Cardiac septum (tissue), 1 donor: ENCODE results near the gene PTPRG. TPM values are rescaled to one million over a fixed set of nuclear protein-coding genes. Genes with fewer than 3 reads are reported as not detected.

Source experiments
- DNase-seq: peaks from one replicate; pipeline ENCODE4 v3.0.0-alpha.2; 2020; ENCODE audit warnings: low spot score
- intact Hi-C: fragments of 100-400 bp; cut with DNase I; formaldehyde crosslinking; loops from one replicate; pipeline ENCODE4 v1.14.0; 2022
- total RNA-seq: library from RNA; stranded (reverse); fragmentation: NEBNext Ultra II Directional; extraction: Animal tissue kit (Norgen Biotek cat#: 25700); gene quantifications from one replicate; pipeline ENCODE4 v1.2.1, GENCODE V29; 2021
- donor health status: DM: no; HTN: no; CAD: no.

The PTPRG gene
- total RNA-seq, 1 donor from 2014 or later, result 34.3 TPM

GRCh38 chr3:61821823-61822251 lies 260.5 kb downstream of the PTPRG start:
- intact Hi-C loops, result no loop called here

DNA sequence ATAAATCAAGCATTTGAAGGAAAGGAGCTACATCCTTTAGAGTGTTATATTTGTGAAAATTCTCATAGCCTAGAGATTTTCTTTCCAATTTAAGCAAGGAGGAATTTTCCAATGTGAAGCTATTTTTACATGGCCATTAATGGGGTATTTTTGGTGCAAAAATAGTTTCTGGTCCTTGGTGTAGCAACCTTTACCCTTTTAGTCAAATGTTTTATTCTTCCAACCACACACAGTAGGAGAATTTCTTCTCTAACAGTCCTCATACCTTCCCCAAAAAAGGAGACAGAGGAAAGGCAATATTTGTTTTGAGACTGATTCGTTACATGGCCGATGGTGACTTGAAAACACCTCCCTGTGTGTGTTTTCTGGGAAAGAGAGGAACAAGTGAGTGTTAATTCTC lies 261.2 kb downstream of the PTPRG start:
- intact Hi-C loops, result no loop called here
- DNase-seq, result no peak

More at GRCh38 chr3:61821823-61822251, 260.5 kb downstream of the PTPRG start:
- DNase-seq, result no peak

DNA sequence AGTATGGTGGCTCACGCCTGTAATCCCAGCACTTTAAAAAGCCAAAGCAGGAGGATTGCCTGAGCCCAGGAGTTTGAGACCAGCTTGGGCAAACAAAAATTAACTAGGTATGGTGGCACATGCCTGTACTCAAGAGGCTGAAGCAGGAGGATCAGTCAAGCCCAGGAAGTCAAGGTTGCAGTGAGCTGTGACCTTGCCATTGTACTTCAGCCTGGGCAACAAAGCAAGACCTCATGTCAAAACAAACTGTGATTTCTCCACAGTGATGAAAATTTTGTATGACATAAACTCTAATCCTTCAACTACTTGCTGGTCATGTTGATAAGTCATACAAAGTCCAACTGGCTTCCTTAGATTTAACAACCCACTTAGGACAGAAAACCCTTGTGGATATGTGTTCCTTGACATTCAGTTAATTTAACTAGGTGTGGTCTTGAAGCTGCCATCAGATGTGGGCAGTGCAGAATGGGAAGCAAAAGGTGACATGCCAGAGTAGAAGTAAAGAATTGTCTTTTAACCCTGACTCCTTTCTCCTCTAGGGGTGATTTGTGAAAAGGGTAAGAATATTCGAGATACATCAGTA lies 263.3 kb downstream of the PTPRG start:
- intact Hi-C loops, result no loop called here
- no peak for DNase-seq

DNA sequence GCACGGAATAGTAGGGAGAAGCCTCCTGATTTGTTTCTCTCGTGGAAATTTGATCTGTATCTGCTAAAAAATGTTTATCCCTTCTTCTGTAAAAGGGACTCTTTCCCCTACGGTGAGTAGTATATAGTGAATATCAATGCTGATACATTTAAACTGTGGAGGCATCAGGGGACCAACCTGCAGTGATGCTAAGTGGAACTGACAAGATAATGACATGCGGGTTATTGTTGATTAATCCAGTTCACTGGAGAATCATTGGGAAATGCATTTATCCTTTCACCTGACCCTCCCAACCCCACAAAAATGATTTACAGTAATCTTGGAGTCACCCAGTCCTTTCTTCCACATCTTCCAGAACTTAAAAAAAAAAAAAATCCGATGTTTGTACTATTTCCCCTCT lies 264.8 kb downstream of the PTPRG start:
- intact Hi-C loops, result no loop called here
- DNase-seq, result no peak

DNA sequence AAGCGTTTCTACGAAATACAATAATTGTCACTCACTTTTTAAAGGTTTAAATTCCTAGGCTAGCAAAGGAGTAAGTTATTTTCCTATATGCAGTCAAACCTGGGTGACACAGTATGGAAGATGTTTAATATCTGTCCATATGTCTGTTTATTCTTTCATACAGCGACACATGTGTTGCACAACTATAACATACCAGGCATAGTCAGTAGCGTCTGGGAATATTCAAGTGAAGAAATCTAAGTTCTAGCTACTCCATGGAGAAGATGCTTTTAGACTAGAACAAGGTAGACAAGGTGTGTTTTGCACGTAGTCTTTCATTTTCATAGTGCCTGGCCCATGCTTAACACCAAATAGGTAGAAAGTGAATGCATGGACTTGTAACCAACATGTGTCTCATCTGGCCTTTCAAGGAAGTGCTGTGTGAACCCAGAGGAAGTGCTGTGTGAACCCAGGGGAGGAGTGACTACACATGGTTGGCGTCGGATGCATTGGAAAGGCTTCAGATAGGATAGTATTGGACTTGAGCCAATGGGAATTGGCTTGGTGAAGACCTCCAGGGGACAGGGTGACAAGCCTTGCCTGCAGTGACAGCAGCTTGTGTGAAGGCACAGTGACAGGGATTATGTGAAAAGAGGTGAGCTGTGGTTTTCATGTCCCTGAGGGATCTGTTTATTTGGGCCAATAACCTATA lies 267.0 kb downstream of the PTPRG start:
- DNase-seq, result no peak

DNA sequence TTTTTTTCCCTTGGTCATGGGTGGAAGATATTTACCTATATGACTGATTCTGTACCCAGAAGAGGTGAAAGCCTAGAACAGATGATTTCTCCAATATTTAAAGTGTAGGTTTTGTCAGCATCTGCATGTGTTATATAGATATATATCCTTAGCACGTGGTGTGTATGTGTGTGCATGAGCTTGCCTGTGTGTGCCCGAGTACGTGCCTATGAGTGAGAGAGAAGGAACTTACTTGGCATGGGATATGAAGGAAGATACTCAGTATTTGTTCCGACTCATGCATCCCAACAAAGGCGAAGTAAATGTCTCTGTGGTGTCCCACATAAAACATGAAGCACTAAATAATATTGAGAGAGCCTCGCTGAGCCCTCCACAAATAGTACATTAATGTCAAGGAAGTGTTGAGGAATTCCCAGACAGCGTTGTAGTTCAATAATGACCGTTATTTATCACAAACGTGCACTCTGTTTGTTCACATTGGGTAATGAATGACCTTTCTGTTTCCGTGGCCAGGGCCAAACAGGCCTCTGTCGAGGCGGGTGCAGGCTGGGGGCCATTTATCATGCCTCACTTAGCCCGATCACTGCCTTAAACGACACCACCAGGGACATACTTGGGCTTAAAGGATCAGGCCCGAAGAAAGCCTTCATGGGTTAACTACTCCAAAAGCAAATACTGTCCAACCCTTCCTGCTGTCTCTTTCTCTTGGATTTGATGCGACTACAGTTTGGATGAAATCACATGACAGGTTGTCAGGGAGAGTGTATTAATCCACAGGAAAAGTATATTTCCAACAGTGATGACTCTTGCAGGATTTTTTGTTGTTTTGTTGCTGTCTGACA lies 267.7 kb downstream of the PTPRG start:
- intact Hi-C loops, result no loop called here
- no peak for DNase-seq

More for the DNA sequence above, 267.0 kb downstream of the PTPRG start:
- intact Hi-C loops, result no loop called here

GRCh38 chr3:61829722-61830350 lies 268.5 kb downstream of the PTPRG start:
- intact Hi-C loops, result no loop called here
- no peak for DNase-seq

DNA sequence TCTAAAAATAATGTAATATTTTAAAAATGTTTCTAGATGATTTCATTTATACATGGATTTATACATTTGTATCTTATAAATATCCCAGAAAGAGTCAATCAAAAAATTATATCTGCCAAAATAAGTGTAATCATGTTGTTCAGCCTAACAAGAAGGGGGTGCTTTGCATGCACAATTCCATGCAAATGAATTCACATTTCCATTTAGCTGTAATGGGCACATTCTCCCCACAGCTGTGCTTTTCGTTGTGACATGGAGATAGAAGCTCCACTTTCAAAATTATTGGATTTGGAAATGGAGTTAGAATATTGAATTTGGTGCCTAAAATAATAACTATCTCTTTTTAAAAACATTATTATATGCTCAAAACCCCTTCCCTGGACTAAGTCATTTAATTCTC lies 270.6 kb downstream of the PTPRG start:
- DNase-seq, result no peak
- intact Hi-C loops, result no loop called here

- intact Hi-C loops, result no loop called here
- no peak for DNase-seq
Measured at GRCh38 chr3:61832375-61833229, 271.2 kb downstream of the PTPRG start.

DNA sequence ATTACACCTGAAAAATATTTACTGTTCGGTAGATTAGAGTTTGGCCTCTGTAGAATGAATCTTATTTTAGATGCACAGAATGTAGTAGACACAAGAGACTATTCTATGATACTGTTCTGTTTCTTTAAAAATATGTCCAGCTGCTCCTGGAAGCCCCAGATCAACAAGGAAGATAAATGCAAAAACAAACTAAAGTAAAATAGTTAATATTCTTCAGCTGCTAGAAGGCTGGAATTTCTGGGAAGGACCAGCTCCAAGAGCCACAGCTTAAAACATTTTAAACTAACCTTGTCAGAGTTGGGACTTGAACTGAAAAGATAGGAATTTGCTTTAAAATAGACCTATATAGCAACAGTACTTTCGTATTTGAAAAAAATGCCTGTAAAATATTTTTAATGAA lies 277.9 kb downstream of the PTPRG start:
- intact Hi-C loops, result no loop called here
- no peak for DNase-seq

DNA sequence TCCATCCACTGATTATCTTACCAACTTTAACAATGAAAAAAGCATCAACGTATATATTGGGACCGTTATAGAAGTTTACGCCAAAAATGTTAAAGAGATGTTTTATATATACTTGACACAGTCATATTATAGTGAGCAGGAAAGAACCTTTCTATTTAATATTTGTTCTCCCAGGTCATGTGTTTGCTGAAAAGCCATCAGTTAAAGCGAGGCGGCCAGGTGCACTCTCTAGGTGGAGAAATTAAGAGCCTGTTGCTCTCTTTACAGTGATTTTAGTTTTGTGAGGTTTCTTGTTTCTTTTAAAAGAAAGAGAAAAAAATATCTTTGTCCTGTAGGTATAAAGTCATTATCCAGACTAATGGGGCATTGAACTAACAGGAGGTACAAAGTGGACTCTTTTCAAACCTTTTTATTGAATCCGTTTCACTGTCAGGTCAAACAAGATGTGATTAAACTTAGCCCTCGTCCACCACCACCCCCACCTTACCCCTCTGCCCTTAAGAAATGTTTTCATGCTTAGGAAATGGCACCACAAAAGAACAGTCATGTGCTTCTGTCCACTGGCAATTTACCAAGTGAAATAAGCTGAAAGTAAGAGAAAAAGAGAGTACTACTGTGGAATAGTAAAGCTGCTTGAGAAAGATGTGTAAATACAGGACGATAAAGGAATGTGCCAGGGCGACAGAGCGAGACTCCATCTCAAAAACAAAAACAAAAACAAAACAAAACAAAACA lies 279.9 kb downstream of the PTPRG start:
- intact Hi-C loops, result no loop called here
- DNase-seq, result no peak

GRCh38 chr3:61841988-61842387 lies 280.6 kb downstream of the PTPRG start:
- intact Hi-C loops, result no loop called here

DNA sequence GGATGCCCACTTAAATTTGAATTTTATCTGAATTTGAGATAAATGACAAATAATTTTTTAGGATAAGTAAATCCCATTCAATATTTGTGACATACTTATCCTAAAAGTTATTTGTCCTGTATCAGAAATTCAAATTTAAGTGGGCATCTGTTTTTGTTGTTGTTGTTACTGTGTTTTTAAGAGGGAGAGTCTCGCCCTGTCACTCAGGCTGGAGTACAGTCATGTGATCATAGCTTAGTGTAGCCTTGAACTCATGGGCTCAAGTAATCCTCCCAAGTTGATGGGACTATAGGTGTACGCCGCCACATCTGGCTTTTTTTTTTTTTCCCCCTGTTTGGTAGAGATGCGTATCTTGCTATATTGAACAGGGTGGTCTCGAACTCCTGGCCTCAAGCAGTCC lies 283.0 kb downstream of the PTPRG start:
- no peak for DNase-seq
- intact Hi-C loops, result no loop called here

More at GRCh38 chr3:61841988-61842387, 280.6 kb downstream of the PTPRG start:
- no peak for DNase-seq

GRCh38 chr3:61846488-61846887 lies 285.1 kb downstream of the PTPRG start:
- DNase-seq, result no peak
- intact Hi-C loops, result loop anchor here (5.0 kb wide), 1 partner anchor 34 kb away; no protein-coding TSS in a partner anchor

DNA sequence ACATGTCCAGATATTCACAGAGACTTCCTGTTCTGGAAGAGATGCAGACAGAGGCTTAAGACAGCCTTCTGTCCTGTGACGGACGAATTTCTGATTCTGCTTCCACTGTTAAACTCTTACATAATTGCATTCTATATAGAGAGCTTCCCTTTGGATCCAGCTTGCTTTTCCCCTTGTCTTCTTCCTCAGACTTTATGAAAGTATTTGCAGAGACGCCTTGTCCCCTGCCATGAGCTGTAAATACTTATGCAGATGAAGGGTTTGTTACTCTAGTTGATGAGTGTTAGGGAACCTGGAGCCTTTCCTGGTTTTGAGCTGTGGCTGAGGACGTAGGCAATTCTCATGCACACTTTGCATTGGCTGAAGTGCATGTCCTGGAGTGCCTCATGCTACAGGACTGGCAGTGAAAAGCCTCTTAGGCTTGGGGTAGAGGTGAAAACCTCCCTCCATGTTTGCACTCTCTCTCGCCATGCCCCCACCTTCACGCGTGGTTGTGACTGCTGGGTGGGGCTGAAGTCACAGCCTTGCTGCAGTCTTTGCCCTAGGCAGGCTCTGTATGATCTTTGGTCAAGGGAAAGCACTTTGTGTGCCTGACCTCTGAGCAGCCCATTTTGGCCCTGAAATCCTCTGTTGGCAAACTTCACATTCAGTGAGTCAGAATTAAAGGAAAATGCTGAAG lies 286.6 kb downstream of the PTPRG start:
- DNase-seq, result no peak
- intact Hi-C loops, result loop anchor here (2.0 to 5.0 kb wide), 2 partner anchors 36 to 287 kb away; partner anchors contain the start of gene PTPRG

GRCh38 chr3:61848885-61849284 lies 287.5 kb downstream of the PTPRG start:
- intact Hi-C loops, result loop anchor here (2.0 to 5.0 kb wide), 2 partner anchors 37 to 288 kb away; partner anchors contain the start of gene PTPRG
- no peak for DNase-seq

DNA sequence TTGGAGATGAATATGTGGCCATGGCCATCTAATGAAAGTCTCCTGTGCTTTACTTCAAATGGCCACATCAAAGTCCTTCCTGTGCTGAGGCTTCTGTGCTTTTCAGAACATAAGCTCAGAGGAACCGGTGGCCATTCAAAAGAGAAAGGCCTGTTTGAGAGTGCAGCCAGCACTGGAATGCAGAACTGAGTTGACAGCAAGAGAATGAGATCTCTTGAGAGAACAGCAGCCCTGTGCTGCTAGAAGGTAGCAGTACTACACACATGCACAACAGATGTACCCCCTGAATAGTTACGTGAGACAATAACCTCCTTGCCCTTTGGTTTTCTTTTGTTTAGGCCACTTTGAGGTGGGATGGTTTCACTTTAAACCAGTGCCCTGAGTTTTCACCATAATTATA lies 292.5 kb downstream of the PTPRG start:
- intact Hi-C loops, result no loop called here
- DNase-seq, result no peak

DNA sequence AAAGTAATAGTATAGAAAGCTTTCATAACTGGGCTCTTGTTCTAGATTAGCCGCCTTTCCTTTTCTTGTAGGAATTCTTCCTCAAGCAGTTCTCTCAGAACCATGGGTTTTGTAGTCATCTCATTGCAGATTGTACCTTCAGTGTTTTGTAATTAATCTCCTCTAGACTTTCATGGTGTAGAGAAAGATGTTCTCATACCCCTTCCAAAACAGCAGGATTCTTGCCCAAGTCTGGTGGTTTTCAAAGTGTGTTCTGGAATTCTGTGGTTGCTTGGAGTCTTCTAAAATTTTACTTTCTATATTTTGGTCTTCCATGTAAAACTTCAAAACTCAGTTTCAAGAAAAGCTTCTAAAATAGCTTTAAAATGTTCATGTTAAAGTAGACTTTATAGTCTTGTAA lies 293.8 kb downstream of the PTPRG start:
- no peak for DNase-seq
- intact Hi-C loops, result no loop called here
